Measurements from ENCODE around the gene TNIP2. TPM values are rescaled to one million over a fixed set of nuclear protein-coding genes. Genes with fewer than 3 reads are reported as not detected.

Gene TNIP2
- total RNA-seq, 2 donors from 2014 or later = 43.6 to 61.3 TPM

DNA sequence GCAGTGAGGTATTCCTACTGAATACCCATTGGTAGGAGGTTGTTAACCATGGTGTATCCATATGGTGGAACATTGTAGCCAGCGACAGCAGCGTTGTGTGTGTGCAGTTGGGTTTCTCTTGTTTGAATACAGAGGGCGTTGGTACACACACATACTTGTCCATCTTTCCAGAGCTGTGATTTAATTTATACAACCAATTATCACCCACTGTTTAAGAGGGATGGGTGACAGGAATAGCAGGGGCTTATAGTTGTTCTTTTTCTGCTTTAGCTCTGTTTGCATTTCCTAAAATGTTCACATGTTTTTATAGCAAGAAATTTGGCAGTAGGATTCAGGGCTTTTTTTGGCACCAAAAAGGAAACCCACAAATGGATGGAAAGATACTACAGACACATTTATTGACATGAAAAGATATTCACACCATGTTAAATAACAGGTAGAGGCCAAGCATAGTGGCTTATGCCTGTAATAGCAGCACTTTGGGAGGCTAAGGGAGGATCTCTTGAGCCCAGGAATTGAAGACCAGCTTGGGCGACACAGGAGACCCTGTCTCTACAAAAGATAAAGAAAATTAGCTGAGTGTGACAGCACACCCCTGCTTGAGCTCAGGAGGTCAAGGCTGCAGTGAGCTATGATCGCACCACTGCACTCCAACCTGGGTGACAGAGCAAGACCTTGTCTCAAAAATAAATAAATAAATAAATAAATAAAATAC, 60.6 kb downstream of the TNIP2 start:
- Histone ChIP-seq H3K9me3 (no peaks in the 10 kb centered on the region), H3K4me1 (no peaks in the 10 kb centered on the region), H3K27ac (no peak overlapping the region), H3K36me3 (peaks cover 30% of the 10 kb centered on the region), H3K4me3 (no peak overlapping the region), H3K9ac (ENCODE audit: low read depth in 2 of 2, low read length in 2 of 2) (no peak overlapping the region), H3K27me3 (no peaks in the 10 kb centered on the region)
- intact Hi-C loops (cut with DNase I) = no loop called here
- TF ChIP-seq, protein P1, sequence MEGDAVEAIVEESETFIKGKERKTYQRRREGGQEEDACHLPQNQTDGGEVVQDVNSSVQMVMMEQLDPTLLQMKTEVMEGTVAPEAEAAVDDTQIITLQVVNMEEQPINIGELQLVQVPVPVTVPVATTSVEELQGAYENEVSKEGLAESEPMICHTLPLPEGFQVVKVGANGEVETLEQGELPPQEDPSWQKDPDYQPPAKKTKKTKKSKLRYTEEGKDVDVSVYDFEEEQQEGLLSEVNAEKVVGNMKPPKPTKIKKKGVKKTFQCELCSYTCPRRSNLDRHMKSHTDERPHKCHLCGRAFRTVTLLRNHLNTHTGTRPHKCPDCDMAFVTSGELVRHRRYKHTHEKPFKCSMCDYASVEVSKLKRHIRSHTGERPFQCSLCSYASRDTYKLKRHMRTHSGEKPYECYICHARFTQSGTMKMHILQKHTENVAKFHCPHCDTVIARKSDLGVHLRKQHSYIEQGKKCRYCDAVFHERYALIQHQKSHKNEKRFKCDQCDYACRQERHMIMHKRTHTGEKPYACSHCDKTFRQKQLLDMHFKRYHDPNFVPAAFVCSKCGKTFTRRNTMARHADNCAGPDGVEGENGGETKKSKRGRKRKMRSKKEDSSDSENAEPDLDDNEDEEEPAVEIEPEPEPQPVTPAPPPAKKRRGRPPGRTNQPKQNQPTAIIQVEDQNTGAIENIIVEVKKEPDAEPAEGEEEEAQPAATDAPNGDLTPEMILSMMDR (IDR thresholded peaks at IDR 0.05) = no peak
- DNase-seq = no peak

DNA sequence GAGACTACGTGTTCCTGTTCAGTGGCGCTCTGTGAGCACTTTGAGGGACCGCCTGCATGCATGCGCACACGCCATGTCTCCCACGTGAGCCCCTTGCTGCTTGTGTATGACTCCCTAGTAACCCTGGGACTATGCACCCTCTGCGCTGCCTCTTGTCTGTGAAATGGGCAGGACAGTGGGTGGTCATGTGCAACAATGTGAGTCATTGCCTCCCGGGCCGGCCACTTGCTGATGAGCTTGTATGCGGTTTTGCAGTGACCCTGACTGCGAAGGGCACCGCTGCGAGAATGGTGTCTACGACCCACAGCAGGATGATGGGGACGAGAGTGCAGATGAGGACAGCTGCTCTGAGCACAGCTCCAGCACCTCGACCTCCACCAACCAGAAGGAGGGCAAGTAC, 61.4 kb downstream of the TNIP2 start:
- Histone ChIP-seq H3K36me3 (peaks cover 24% of the 10 kb centered on the region), H3K4me1 (no peaks in the 10 kb centered on the region), H3K9me3 (no peaks in the 10 kb centered on the region), H3K9ac (ENCODE audit: low read depth in 2 of 2, low read length in 2 of 2) (no peak overlapping the region), H3K27me3 (no peaks in the 10 kb centered on the region), H3K4me3 (no peak overlapping the region), H3K27ac (no peak overlapping the region)
- TF ChIP-seq, protein P1 (IDR thresholded peaks at IDR 0.05) = no peak
- DNase-seq = no peak
- intact Hi-C loops (cut with DNase I) = no loop called here

DNA sequence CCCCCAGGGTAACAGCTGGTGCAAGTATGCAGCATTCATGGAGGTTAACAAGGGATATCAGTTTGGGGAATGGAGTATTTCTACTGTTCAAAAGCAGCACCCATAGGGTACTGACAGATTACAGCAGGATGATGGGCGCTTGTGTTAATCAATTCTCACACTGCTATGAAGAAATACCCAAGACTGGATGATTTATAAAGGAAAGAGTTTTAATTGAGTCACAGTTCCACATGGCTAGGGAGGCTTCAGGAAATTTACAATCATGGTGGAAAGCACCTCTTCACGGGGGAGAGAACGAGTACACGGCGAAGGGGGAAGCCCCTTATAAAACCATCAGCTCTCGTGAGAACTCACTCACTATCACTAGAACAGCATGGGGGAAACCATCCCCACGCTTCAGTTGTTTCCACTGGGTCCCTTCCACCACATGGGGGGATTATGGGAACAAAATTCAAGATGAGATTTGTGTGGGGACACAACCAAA, 64.1 kb downstream of the TNIP2 start:
- no peaks in the 10 kb centered on the region for H3K4me1 ChIP-seq
- peaks cover 12% of the 10 kb centered on the region for H3K36me3 ChIP-seq
- no peaks in the 10 kb centered on the region for H3K27me3 ChIP-seq
- no peaks in the 10 kb centered on the region for H3K9me3 ChIP-seq
- TF ChIP-seq, protein P1 (IDR thresholded peaks at IDR 0.05) = no peak
- intact Hi-C loops (cut with DNase I) = no loop called here
- H3K4me3 ChIP-seq = no peak overlapping the region
- no peak overlapping the region for H3K9ac ChIP-seq (ENCODE audit: low read depth in 2 of 2, low read length in 2 of 2)
- DNase-seq = no peak
- H3K27ac ChIP-seq = no peak overlapping the region

Other genes starting within 250 kb of the TNIP2 start
- 10 to 100 TPM; 18.0 to 25.8 TPM for gene FAM193A, start 219.7 kb downstream of the TNIP2 start, total RNA-seq
- gene SH3BP2, start 36.7 kb upstream of the TNIP2 start, total RNA-seq = 10 to 100 TPM; 62.2 to 70.8 TPM
- gene ADD1, start 87.5 kb upstream of the TNIP2 start, total RNA-seq = 100 to 1,000 TPM; 223 to 233 TPM
- gene NOP14, start 207.1 kb upstream of the TNIP2 start, total RNA-seq = 10 to 100 TPM; 16.5 to 40.4 TPM
- gene GRK4, start 207.2 kb upstream of the TNIP2 start, total RNA-seq = 1 to 10 TPM in 1 of 2 donors, under 1 TPM in 1; 0.77 to 1.7 TPM